K562 (cell line): ENCODE data around the gene NKX1-2. TPM values are rescaled to one million over a fixed set of nuclear protein-coding genes. Genes with fewer than 3 reads are reported as not detected.

Experiments
- ATAC-seq: fragments of 200-7000 bp; cut with Tn5 transposase; 3 replicates; pipeline ENCODE4 v1.9.1; 2020; ENCODE audit warnings: moderate library complexity
- BruUV-seq: library from RNA; stranded (reverse); fragments of 400-500 nt; replicated peaks from 2 replicates; lab custom pipeline; 2021; lab: Mats Ljungman, UMichigan
- CTCF ChIA-PET: fragments of 300-600 bp; formaldehyde crosslinking; extraction: SDS; loops from one replicate; lab custom pipeline; 2021; ENCODE audit warnings: low intra/inter-chr PET ratio; lab: Yijun Ruan, JAX
- POLR2A ChIA-PET: fragments of 300-600, 350-650 bp; sonication (Branson Sonifier 250); formaldehyde crosslinking; extraction: SDS; loops from one replicate; lab custom pipeline; 2021; ENCODE audit warnings: antibody characterized with exemption, inconsistent platforms; lab: Yijun Ruan, JAX
- DNase-seq, 4 experiments: peaks; one replicate each; pipeline versions ENCODE4 v3.0.0 to v3.0.0-alpha.2; 2011 to 2018; ENCODE audit warnings: low spot score in 3 of 4, mixed read lengths in 3 of 4; ENCODE audit errors: extremely low read depth in 1 of 4
- FAIRE-seq: peaks from 2 replicates; lab custom pipeline; 2011; peaks lifted over from hg19 to GRCh38; lab: Jason Lieb, UNC
- H2AFZ ChIP-seq: 2 replicates; pipeline ENCODE4 v1.6.0; 2011; ENCODE audit warnings: low read depth, low read length, control low read depth, inconsistent platforms
- H3K27ac ChIP-seq: fragments of 200-600 bp; 3 replicates; pipeline ENCODE4 v1.8.0; 2011; ENCODE audit warnings: low read depth, mild to moderate bottlenecking, control low read depth, inconsistent platforms, low read length, moderate library complexity, mixed read lengths; ENCODE audit errors: extremely low read depth
- H3K27me3 ChIP-seq, 2 experiments: fragments of 300-600 bp in 1 of 2; 2 replicates in 1 of 2; 3 replicates in 1 of 2; pipeline versions ENCODE4 v1.6.0 to v1.8.0; 2011; ENCODE audit warnings: inconsistent platforms in 2 of 2, low read length in 2 of 2, mild to moderate bottlenecking in 1 of 2, mixed read lengths in 1 of 2, moderate library complexity in 1 of 2; ENCODE audit not compliant: control insufficient read depth in 2 of 2, insufficient read depth in 2 of 2
- H3K36me3 ChIP-seq: fragments of 300-600 bp; 3 replicates; pipeline ENCODE4 v1.8.0; 2011; ENCODE audit warnings: mild to moderate bottlenecking, low read length, inconsistent platforms; ENCODE audit not compliant: control insufficient read depth, insufficient read depth
- H3K4me1 ChIP-seq, 2 experiments: fragments of 200-600 bp in 1 of 2; replicated peaks in 1 of 2; 2 replicates in 1 of 2; 3 replicates in 1 of 2; pipeline versions ENCODE4 v1.5.1 to v1.8.0; 2011; ENCODE audit warnings: inconsistent platforms in 2 of 2, low read length in 2 of 2, mild to moderate bottlenecking in 1 of 2, mixed read lengths in 1 of 2, moderate library complexity in 1 of 2; ENCODE audit not compliant: control insufficient read depth in 2 of 2, insufficient read depth in 2 of 2
- H3K4me2 ChIP-seq: 2 replicates; pipeline ENCODE4 v1.6.1; 2011; ENCODE audit warnings: low read length, control low read depth, inconsistent platforms, mixed read lengths; ENCODE audit not compliant: insufficient read depth
- H3K4me3 ChIP-seq: fragments of 200-600 bp; sonication (generic), shearing (Covaris generic); 2 replicates; pipeline ENCODE4 v1.5.1; 2016; ENCODE audit warnings: control low read depth, inconsistent platforms
- H3K79me2 ChIP-seq: fragments of 200-600 bp; 3 replicates; pipeline ENCODE4 v1.8.0; 2011; ENCODE audit warnings: low read length, inconsistent platforms; ENCODE audit not compliant: control insufficient read depth, insufficient read depth
- H3K9ac ChIP-seq, 2 experiments: 2 replicates each; pipeline versions ENCODE4 v1.6.0 to v1.6.1; 2011; ENCODE audit warnings: low read depth in 2 of 2, low read length in 2 of 2, control low read depth in 1 of 2, inconsistent platforms in 1 of 2, mild to moderate bottlenecking in 1 of 2, mixed read lengths in 1 of 2; ENCODE audit not compliant: insufficient read depth in 1 of 2
- H3K9me1 ChIP-seq: one replicate; pipeline ENCODE4 v1.6.0; 2011; ENCODE audit warnings: inconsistent platforms, mild to moderate bottlenecking, low read length, moderate library complexity; ENCODE audit not compliant: control insufficient read depth, insufficient read depth
- H3K9me3 ChIP-seq: replicated peaks from 2 replicates; pipeline ENCODE4 v1.5.1; 2011; ENCODE audit warnings: low read depth, low read length, inconsistent platforms; ENCODE audit not compliant: control insufficient read depth, insufficient read depth
- H4K20me1 ChIP-seq: replicated peaks from 2 replicates; pipeline ENCODE4 v1.6.1; 2011; ENCODE audit warnings: low read length, inconsistent platforms, mixed read lengths; ENCODE audit not compliant: control insufficient read depth, insufficient read depth
- HCFC1 ChIP-seq: IDR thresholded peaks from 2 replicates; pipeline ENCODE4 v1.6.1; 2012; ENCODE audit warnings: low read depth, low read length, improper control_type of control experiment
- ZNF143 ChIP-seq: sonication (generic); formaldehyde crosslinking; IDR thresholded peaks from 2 replicates; pipeline ENCODE4 v1.9.0; 2022; ENCODE audit warnings: mild to moderate bottlenecking, missing genetic modification reagents
- ZNF592 ChIP-seq: fragments of 450-650 bp; IDR thresholded peaks from 2 replicates; pipeline ENCODE4 v1.6.1; 2017; ENCODE audit warnings: antibody characterized with exemption, mild to moderate bottlenecking
- WGBS: fragments of 100-300 bp; shearing (Covaris generic); methylation state at CpG from one replicate; pipeline ENCODE4 v1.1.6; 2016; ENCODE audit warnings: low coverage, mixed read lengths; ENCODE audit not compliant: insufficient coverage; ENCODE audit errors: missing lambda C conversion rate; 5-methylcytosine and 5-hydroxymethylcytosine counted together
- in situ Hi-C: fragments of 300-500 bp; cut with MboI; formaldehyde crosslinking; loops from 4 replicates; pipeline ENCODE4 v1.15.0; 2018; ENCODE audit warnings: inconsistent platforms, mixed read lengths
- intact Hi-C: fragments of 100-400 bp; cut with micrococcal nuclease; formaldehyde crosslinking; loops from 2 replicates; pipeline ENCODE4 v1.14.2; 2022
- polyA plus RNA-seq, 8 experiments: library from polyadenylated mRNA; depleted of rRNA in 4 of 8; stranded (reverse) in 5 of 8; unstranded in 3 of 8; fragments of >200 nt; fragmentation: Nextera tagmentation in 2 of 8; fragmentation: Illumina TruSeq in 1 of 8; extraction: Ambion mirVana in 2 of 8; extraction: Trizol in 1 of 8; gene quantifications; 2 replicates each; pipeline versions ENCODE4 v1.2.1 to v1.2.3, GENCODE V29; 2011 to 2014; ENCODE audit warnings: inconsistent platforms in 1 of 8, missing spikeins in 1 of 8
- total RNA-seq, 7 experiments: library from RNA; depleted of rRNA in 6 of 7; stranded (reverse); fragments of >200 nt in 6 of 7; fragmentation: Illumina TruSeq in 2 of 7; extraction: Trizol in 2 of 7; gene quantifications; 2 replicates each; pipeline versions ENCODE4 v1.2.1 to v1.2.3, GENCODE V29; 2011 to 2021; ENCODE audit warnings: low replicate concordance in 1 of 7
- TF ChIP-seq, protein P1 (sequence below), 2 experiments: fragments of 450-650 bp in 1 of 2; sonication (generic) in 1 of 2; formaldehyde crosslinking; conservative IDR thresholded peaks; 2 replicates each; pipeline versions ENCODE4 v1.4.0 to v1.8.1; 2020 to 2022; ENCODE audit warnings: mild to moderate bottlenecking in 1 of 2, missing genetic modification reagents in 1 of 2

The NKX1-2 gene
- total and polyA plus RNA-seq, 9 of the 15 experiments (the other 6 are each of a cell fraction or from before 2014, with no cell fraction given), result not detected

DNA sequence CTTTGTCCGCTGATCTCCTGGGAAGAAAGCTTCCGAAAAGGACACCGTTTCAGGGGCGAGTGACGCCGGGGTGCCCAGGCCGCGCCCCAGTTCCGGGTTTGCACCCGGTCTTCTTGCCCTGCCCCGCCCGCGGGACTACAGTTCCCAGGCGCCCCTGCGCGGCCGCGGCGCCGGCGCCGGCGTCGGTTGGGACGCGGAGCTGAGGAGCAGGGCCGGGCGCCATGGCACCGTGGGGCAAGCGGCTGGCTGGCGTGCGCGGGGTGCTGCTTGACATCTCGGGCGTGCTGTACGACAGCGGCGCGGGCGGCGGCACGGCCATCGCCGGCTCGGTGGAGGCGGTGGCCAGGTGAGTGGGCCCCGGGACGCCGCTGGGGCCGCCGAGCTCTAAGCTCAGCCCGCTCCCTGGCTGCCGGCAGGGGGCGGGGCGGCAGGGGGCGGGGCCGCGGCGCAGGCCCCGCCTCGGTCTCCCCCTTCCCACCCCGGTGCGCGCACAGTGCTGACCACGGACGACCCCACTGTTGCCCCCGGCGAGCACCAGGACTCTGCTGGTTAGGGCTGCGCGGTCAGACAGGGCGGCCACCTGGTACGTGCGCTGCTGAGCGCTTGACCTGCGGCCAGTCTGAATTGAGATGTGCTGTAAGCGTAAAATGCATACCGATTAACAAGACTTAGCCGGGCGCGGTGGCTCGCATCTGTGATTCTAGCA is 12.0 kb upstream of the NKX1-2 start, which contains the start of gene LHPP (continued):
- TF ChIP-seq ZNF592, result 0 out of 2 replicates have a peak, but pooled peaks have one; percentile 35

GRCh38 chr10:124460144-124460543 is 10.3 kb upstream of the NKX1-2 start:
- in situ Hi-C loops (no loop called here), intact Hi-C loops (no loop called here)
- H3K27me3 ChIP-seq, result no peaks in the 10 kb centered on the region
- 0 out of 2 replicates have a peak overlapping the region, but pooled peaks have one; percentile 26 for H2AFZ ChIP-seq
- no peak for ATAC-seq
- WGBS, result 71% methylated on average over 4 of the region's 5 CpGs
- no TSS peak for BruUV-seq
- peaks cover 12 to 24% of the 10 kb centered on the region in 2 experiments for H3K4me1 ChIP-seq
- POLR2A ChIA-PET, result interaction anchor here (0.6 to 1.4 kb wide), 2 partner anchors 40 to 47 kb away, joined by 3 to 4 read pairs; no protein-coding TSS in a partner anchor
- H3K36me3 ChIP-seq, result no peaks in the 10 kb centered on the region
- no peak overlapping the region for H3K4me3 ChIP-seq
- H3K9ac ChIP-seq, result no peak overlapping the region
- CTCF ChIA-PET, result no interaction called here
- H3K9me1 ChIP-seq, result no peaks in the 10 kb centered on the region
- H3K4me2 ChIP-seq, result no peak overlapping the region
- H3K9me3 ChIP-seq, result no peaks in the 10 kb centered on the region
- H4K20me1 ChIP-seq, result no peaks in the 10 kb centered on the region
- no peak for DNase-seq
- peak; percentile 15 for FAIRE-seq
- H3K27ac ChIP-seq, result no peak overlapping the region
- TF ChIP-seq HCFC1 (peak; percentile 45; the same call in 1 of the 2 replicates), ZNF143 (peak; percentile 42; the same call in 1 of the 2 replicates)
- TF ChIP-seq, protein P1, sequence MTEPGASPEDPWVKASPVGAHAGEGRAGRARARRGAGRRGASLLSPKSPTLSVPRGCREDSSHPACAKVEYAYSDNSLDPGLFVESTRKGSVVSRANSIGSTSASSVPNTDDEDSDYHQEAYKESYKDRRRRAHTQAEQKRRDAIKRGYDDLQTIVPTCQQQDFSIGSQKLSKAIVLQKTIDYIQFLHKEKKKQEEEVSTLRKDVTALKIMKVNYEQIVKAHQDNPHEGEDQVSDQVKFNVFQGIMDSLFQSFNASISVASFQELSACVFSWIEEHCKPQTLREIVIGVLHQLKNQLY (CRISPR knock-in tag; conservative IDR thresholded peaks at IDR 0.05), result no peak
- H3K79me2 ChIP-seq, result peaks cover 9% of the 10 kb centered on the region
